Panc1 (cell line): Measurements from ENCODE around the gene CNKSR3. TPM values are rescaled to one million over a fixed set of nuclear protein-coding genes. Genes with fewer than 3 reads are reported as not detected.
A peak's percentile ranks its signal among the peaks of the same experiment; 100 is the strongest.

Source experiments
- ATAC-seq: fragments of 200-7000 bp; cut with Tn5 transposase; 2 replicates; pipeline ENCODE4 v1.9.1; 2020; ENCODE audit warnings: mild to moderate bottlenecking, moderate library complexity
- Bru-seq: library from RNA; stranded (reverse); fragments of 400-500 nt; gene quantifications from one replicate; lab custom pipeline; 2021; lab: Mats Ljungman, UMichigan
- BruChase-seq, 2 experiments: library from RNA; stranded (reverse); fragments of 400-500 nt; gene quantifications; one replicate each; lab custom pipeline; 2021; lab: Mats Ljungman, UMichigan
- BruUV-seq: library from RNA; stranded (reverse); fragments of 400-500 nt; replicated peaks from 2 replicates; lab custom pipeline; 2021; lab: Mats Ljungman, UMichigan
- CTCF ChIA-PET: fragments of 300-600 bp; sonication (Branson Sonifier 250); formaldehyde crosslinking; loops from one replicate; lab custom pipeline; 2022; ENCODE audit warnings: antibody characterized with exemption; lab: Charles Lee
- POLR2A ChIA-PET: fragments of 300-600 bp; sonication (Branson Sonifier 250); formaldehyde crosslinking; loops from one replicate; lab custom pipeline; 2022; ENCODE audit warnings: antibody characterized with exemption; lab: Charles Lee
- DNase-seq: peaks from one replicate; pipeline ENCODE4 v3.0.0-alpha.2; 2010; ENCODE audit warnings: low read depth, low spot score
- H3K27ac ChIP-seq: 2 replicates; pipeline ENCODE4 v1.5.1; 2011; ENCODE audit warnings: mild to moderate bottlenecking, low read length, inconsistent platforms
- H3K27me3 ChIP-seq: fragments of 200-500 bp; sonication (Bioruptor generic); 2 replicates; pipeline ENCODE4 v1.6.0; 2014; ENCODE audit warnings: low read length, inconsistent platforms; ENCODE audit not compliant: control insufficient read depth, insufficient read depth
- H3K36me3 ChIP-seq: fragments of 200-500 bp; sonication (Bioruptor generic); 2 replicates; pipeline ENCODE4 v1.5.1; 2014; ENCODE audit warnings: inconsistent platforms, mild to moderate bottlenecking, low read length, moderate library complexity; ENCODE audit not compliant: control insufficient read depth, insufficient read depth
- H3K4me1 ChIP-seq: 2 replicates; pipeline ENCODE4 v1.5.1; 2011; ENCODE audit warnings: inconsistent platforms, mild to moderate bottlenecking, low read length, moderate library complexity; ENCODE audit not compliant: control insufficient read depth, insufficient read depth
- H3K4me3 ChIP-seq, 2 experiments: 2 replicates each; pipeline ENCODE4 v1.5.1; 2011 to 2012; ENCODE audit warnings: low read depth in 2 of 2, low read length in 2 of 2, mild to moderate bottlenecking in 2 of 2, inconsistent platforms in 1 of 2, moderate library complexity in 1 of 2
- H3K9me3 ChIP-seq: fragments of 200-500 bp; sonication (Bioruptor generic); 2 replicates; pipeline ENCODE4 v1.5.1; 2014; ENCODE audit warnings: low read depth, mild to moderate bottlenecking, inconsistent platforms, low read length, moderate library complexity; ENCODE audit not compliant: control insufficient read depth, insufficient read depth
- POLR2AphosphoS5 ChIP-seq: IDR thresholded peaks from 2 replicates; pipeline ENCODE4 v1.6.1; 2012; ENCODE audit warnings: mild to moderate bottlenecking, low read depth, low read length, moderate library complexity
- SIN3A ChIP-seq: IDR thresholded peaks from 2 replicates; pipeline ENCODE4 v1.6.1; 2012; ENCODE audit warnings: low read depth, mild to moderate bottlenecking, low read length, moderate library complexity, borderline replicate concordance; ENCODE audit not compliant: insufficient read depth
- TCF7L2 ChIP-seq: IDR thresholded peaks from 2 replicates; pipeline ENCODE4 v1.6.1; 2011; ENCODE audit warnings: mild to moderate bottlenecking, low read depth, low read length, inconsistent platforms
- in situ Hi-C: cut with HindIII; loops from 2 replicates; pipeline ENCODE4 v1.10.0; 2016; ENCODE audit warnings: low sequenced_read_pairs, low pct_unique_long_range_greater_than_20kb
- intact Hi-C: fragments of 100-400 bp; cut with micrococcal nuclease; formaldehyde crosslinking; loops from one replicate; pipeline ENCODE4 v1.10.0; 2022; ENCODE audit not compliant: unreplicated experiment
- long read RNA-seq: library from polyadenylated mRNA; unstranded; transcript quantifications from one replicate; pipeline ENCODE4 v2.0.0, GENCODE V29; 2021; ENCODE audit not compliant: unreplicated experiment
- polyA plus RNA-seq: library from polyadenylated mRNA; unstranded; fragments of >200 nt; gene quantifications from one replicate; pipeline ENCODE4 v1.2.1, GENCODE V29; 2012; ENCODE audit warnings: missing spikeins; ENCODE audit not compliant: insufficient read length
- total RNA-seq: library from RNA; stranded (reverse); gene quantifications from one replicate; pipeline ENCODE4 v1.2.1, GENCODE V29; 2021; ENCODE audit not compliant: unreplicated experiment
- TF ChIP-seq, protein P1 (sequence below): fragments of 450-650 bp; IDR thresholded peaks from 2 replicates; pipeline ENCODE4 v1.5.1; 2017; ENCODE audit warnings: mild to moderate bottlenecking
- TF ChIP-seq, protein P2 (sequence below), 2 experiments: IDR thresholded peaks; 2 replicates each; pipeline ENCODE4 v1.6.1; 2011 to 2012; ENCODE audit warnings: low read depth in 2 of 2, control low read depth in 1 of 2, low read length in 1 of 2, mild to moderate bottlenecking in 1 of 2, moderate library complexity in 1 of 2; ENCODE audit not compliant: insufficient read depth in 1 of 2

Gene CNKSR3
- total RNA-seq (18.2 TPM), Bru-seq, nascent RNA (percentile 75 among the genes with signal in this experiment), BruChase-seq, experiment 1, labeled RNA remaining after a 2-hour chase (percentile 66 among the genes with signal in this experiment), BruChase-seq, experiment 2, labeled RNA remaining after a 6-hour chase (percentile 68 among the genes with signal in this experiment)
- 10.2 TPM for polyA plus RNA-seq
- long read RNA-seq, full-length matches to known transcripts, result 18 of 33 reads
- long read RNA-seq, partial matches to known transcripts, result 4 of 33 reads
- long read RNA-seq, other reads (novel, unspliced or antisense), result 11 of 33 reads

DNA sequence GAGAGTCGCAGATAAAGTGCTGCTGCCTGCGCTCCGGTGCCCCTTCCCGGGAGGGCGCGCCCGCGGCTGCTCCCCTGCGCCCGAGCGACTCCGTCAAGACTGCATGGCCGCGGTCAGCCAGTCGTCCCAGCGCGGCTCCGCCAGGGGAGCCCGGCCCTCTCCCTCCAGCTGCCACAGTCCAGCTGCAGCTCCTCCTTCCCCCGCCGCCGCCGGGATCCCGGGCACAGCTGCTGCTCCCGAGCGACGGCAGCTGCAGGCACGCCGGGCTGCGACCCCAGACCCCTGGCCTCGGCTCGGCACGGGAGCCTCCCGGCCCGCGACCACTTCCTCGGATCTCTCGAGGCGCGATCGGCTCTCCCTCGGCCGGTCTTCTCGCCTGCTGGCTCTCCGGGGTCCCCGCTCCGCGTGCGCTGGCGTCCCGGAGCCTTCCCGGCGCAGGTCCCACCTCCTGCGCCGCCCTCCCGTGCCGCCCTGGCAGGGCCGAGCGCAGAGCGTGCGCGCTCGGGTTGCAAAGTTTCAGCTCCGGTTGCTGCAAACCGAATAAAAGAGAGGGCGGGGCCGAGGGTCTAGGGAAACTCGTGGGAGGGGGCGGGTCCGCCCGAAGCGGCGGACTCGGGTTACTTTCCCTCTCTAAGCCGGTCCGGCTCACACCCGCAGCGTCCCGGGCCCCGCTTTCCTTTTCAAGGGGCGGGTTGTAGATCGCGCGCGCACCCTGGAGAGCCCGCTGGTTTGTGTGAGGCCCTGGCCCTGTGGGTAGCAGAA lies at the start of gene CNKSR3:
CNKSR3 (minus strand) TSS at position 542 of the 762 bp plus-strand sequence. CDS start 571 bp downstream, outside the sequence.
- Histone ChIP-seq H3K27ac (peak within 1 kb of the TSS; percentile 71), H3K4me1 (peaks cover 25% of the 10 kb centered on the region), H3K4me3 (peak within 1 kb of the TSS; percentile 63 to 87), H3K9me3 (no peaks in the 10 kb centered on the region), H3K27me3 (no peaks in the 10 kb centered on the region), H3K36me3 (no peaks in the 10 kb centered on the region)
- peak; percentile 92 for ATAC-seq
- in situ Hi-C loops, result no loop called here
- no TSS peak for BruUV-seq
- DNase-seq, result peak; percentile 55
- intact Hi-C loops, result loop anchor here (2.0 to 10.0 kb wide), 2 partner anchors 22 to 154 kb away; no protein-coding TSS in a partner anchor
- no peak for TF ChIP-seq TCF7L2
- no peak for TF ChIP-seq SIN3A
- peak; percentile 66; the same call in 1 of the 2 replicates for TF ChIP-seq POLR2AphosphoS5
- POLR2A ChIA-PET, result interaction anchor here (0.5 to 0.7 kb wide), 5 partner anchors 18 to 640 kb away, joined by 3 to 8 read pairs (median 6); no protein-coding TSS in a partner anchor
- CTCF ChIA-PET, result interaction anchor here (0.7 to 1.3 kb wide), 2 partner anchors 10 to 104 kb away, joined by 9 to 12 read pairs; no protein-coding TSS in a partner anchor

DNA sequence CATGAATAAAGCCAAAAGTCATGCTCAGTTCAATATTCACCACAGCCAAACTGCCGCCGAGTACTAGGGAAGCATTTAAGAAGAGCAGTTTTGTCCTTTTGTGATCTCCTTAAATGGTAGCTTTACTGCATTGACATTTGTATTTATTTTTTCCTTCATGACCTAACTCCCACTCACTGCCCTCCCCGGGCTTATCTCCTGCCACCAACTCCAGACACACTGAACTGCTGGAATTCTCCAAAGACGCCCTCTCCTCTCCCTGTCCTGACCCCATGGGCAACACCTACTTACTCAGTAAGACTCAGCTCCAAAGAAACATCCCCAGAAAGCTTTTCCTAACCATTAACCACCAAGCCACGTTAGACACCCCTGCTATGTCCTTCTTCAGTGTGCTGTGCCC lies 48.5 kb upstream of the CNKSR3 start:
- Histone ChIP-seq H3K4me3 (no peak overlapping the region), H3K4me1 (peaks cover 16% of the 10 kb centered on the region), H3K36me3 (no peaks in the 10 kb centered on the region), H3K27me3 (no peaks in the 10 kb centered on the region; the same call in 1 of the 2 replicates), H3K27ac (no peak overlapping the region), H3K9me3 (no peaks in the 10 kb centered on the region)
- DNase-seq, result no peak
- ATAC-seq, result no peak
- intact Hi-C loops (no loop called here), in situ Hi-C loops (no loop called here)
- BruUV-seq, result no TSS peak
- ChIA-PET CTCF (no interaction called here), POLR2A (no interaction called here)
- TF ChIP-seq SIN3A (no peak), POLR2AphosphoS5 (no peak), TCF7L2 (no peak)
- TF ChIP-seq, protein P1, sequence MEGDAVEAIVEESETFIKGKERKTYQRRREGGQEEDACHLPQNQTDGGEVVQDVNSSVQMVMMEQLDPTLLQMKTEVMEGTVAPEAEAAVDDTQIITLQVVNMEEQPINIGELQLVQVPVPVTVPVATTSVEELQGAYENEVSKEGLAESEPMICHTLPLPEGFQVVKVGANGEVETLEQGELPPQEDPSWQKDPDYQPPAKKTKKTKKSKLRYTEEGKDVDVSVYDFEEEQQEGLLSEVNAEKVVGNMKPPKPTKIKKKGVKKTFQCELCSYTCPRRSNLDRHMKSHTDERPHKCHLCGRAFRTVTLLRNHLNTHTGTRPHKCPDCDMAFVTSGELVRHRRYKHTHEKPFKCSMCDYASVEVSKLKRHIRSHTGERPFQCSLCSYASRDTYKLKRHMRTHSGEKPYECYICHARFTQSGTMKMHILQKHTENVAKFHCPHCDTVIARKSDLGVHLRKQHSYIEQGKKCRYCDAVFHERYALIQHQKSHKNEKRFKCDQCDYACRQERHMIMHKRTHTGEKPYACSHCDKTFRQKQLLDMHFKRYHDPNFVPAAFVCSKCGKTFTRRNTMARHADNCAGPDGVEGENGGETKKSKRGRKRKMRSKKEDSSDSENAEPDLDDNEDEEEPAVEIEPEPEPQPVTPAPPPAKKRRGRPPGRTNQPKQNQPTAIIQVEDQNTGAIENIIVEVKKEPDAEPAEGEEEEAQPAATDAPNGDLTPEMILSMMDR, result no peak
- TF ChIP-seq, protein P2, sequence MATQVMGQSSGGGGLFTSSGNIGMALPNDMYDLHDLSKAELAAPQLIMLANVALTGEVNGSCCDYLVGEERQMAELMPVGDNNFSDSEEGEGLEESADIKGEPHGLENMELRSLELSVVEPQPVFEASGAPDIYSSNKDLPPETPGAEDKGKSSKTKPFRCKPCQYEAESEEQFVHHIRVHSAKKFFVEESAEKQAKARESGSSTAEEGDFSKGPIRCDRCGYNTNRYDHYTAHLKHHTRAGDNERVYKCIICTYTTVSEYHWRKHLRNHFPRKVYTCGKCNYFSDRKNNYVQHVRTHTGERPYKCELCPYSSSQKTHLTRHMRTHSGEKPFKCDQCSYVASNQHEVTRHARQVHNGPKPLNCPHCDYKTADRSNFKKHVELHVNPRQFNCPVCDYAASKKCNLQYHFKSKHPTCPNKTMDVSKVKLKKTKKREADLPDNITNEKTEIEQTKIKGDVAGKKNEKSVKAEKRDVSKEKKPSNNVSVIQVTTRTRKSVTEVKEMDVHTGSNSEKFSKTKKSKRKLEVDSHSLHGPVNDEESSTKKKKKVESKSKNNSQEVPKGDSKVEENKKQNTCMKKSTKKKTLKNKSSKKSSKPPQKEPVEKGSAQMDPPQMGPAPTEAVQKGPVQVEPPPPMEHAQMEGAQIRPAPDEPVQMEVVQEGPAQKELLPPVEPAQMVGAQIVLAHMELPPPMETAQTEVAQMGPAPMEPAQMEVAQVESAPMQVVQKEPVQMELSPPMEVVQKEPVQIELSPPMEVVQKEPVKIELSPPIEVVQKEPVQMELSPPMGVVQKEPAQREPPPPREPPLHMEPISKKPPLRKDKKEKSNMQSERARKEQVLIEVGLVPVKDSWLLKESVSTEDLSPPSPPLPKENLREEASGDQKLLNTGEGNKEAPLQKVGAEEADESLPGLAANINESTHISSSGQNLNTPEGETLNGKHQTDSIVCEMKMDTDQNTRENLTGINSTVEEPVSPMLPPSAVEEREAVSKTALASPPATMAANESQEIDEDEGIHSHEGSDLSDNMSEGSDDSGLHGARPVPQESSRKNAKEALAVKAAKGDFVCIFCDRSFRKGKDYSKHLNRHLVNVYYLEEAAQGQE (IDR thresholded peaks at IDR 0.05; ENCODE audit: insufficient read depth in 1 of 2, low read depth in 2 of 2, low read length in 1 of 2), result no peak
